ENCODE measurements around the gene SLC5A5. TPM values are rescaled to one million over a fixed set of nuclear protein-coding genes. Genes with fewer than 3 reads are reported as not detected.
A peak's percentile ranks its signal among the peaks of the same experiment; 100 is the strongest.

Gene SLC5A5
- total RNA-seq, 2 donors from 2014 or later: 1.2 TPM; not detected in 1

- no peaks in the 10 kb centered on the region for H3K36me3 ChIP-seq
- H3K4me3 ChIP-seq: peak within 1 kb of the TSS; percentile 18 to 20
- no peaks in the 10 kb centered on the region for H3K9me3 ChIP-seq
- peak within 1 kb of the TSS; percentile 51 to 58 for H3K27ac ChIP-seq
- 13% methylated on average over 37 of the region's 40 CpGs for WGBS
- intact Hi-C loops (cut with DNase I): no loop called here
- no peaks in the 10 kb centered on the region for H3K4me1 ChIP-seq (replicated peaks)
- TF ChIP-seq CTCF (IDR thresholded peaks at IDR 0.05) (no peak), POLR2AphosphoS5 (IDR thresholded peaks at IDR 0.05) (no peak), POLR2A (IDR thresholded peaks at IDR 0.05) (no peak)
- DNase-seq (ENCODE audit: low spot score): no peak
- no peaks in the 10 kb centered on the region for H3K27me3 ChIP-seq (replicated peaks; ENCODE audit: insufficient read depth)
Observed at GRCh38 chr19:17847538-17848366, 24.0 kb upstream of the SLC5A5 start, which contains the start of gene JAK3. Gene JAK3 (minus strand): TSS chr19:17847982. CDS start chr19:17844417, 3,565 bp downstream.

GRCh38 chr19:17848595-17849292, 23.0 kb upstream of the SLC5A5 start:
- Histone ChIP-seq H3K36me3 (no peaks in the 10 kb centered on the region), H3K4me3 (no peak overlapping the region), H3K27me3 (replicated peaks; ENCODE audit: insufficient read depth) (no peaks in the 10 kb centered on the region), H3K4me1 (replicated peaks) (no peaks in the 10 kb centered on the region), H3K27ac (peak overlapping the region in 1 of 2 donors; percentile 51), H3K9me3 (no peaks in the 10 kb centered on the region)
- 66% methylated on average over 14 of the region's 14 CpGs for WGBS
- no peak for TF ChIP-seq POLR2AphosphoS5 (IDR thresholded peaks at IDR 0.05)
- TF ChIP-seq POLR2A (IDR thresholded peaks at IDR 0.05): no peak
- no peak for TF ChIP-seq CTCF (IDR thresholded peaks at IDR 0.05)
- no peak for DNase-seq (ENCODE audit: low spot score)
- intact Hi-C loops (cut with DNase I): no loop called here

- Histone ChIP-seq H3K9me3 (no peaks in the 10 kb centered on the region), H3K36me3 (no peaks in the 10 kb centered on the region), H3K27me3 (replicated peaks; ENCODE audit: insufficient read depth) (no peaks in the 10 kb centered on the region), H3K4me1 (replicated peaks) (no peaks in the 10 kb centered on the region), H3K4me3 (no peak overlapping the region), H3K27ac (no peak overlapping the region)
- 66% methylated on average over 6 of the region's 6 CpGs for WGBS
- TF ChIP-seq POLR2AphosphoS5 (IDR thresholded peaks at IDR 0.05) (no peak), CTCF (IDR thresholded peaks at IDR 0.05) (no peak), POLR2A (IDR thresholded peaks at IDR 0.05) (no peak)
- intact Hi-C loops (cut with DNase I): loop anchor here (10.0 kb wide), 1 partner anchor 149 kb away; no protein-coding TSS in a partner anchor
- no peak for DNase-seq (ENCODE audit: low spot score)
Observed at GRCh38 chr19:17854061-17854460, 17.7 kb upstream of the SLC5A5 start.

DNA sequence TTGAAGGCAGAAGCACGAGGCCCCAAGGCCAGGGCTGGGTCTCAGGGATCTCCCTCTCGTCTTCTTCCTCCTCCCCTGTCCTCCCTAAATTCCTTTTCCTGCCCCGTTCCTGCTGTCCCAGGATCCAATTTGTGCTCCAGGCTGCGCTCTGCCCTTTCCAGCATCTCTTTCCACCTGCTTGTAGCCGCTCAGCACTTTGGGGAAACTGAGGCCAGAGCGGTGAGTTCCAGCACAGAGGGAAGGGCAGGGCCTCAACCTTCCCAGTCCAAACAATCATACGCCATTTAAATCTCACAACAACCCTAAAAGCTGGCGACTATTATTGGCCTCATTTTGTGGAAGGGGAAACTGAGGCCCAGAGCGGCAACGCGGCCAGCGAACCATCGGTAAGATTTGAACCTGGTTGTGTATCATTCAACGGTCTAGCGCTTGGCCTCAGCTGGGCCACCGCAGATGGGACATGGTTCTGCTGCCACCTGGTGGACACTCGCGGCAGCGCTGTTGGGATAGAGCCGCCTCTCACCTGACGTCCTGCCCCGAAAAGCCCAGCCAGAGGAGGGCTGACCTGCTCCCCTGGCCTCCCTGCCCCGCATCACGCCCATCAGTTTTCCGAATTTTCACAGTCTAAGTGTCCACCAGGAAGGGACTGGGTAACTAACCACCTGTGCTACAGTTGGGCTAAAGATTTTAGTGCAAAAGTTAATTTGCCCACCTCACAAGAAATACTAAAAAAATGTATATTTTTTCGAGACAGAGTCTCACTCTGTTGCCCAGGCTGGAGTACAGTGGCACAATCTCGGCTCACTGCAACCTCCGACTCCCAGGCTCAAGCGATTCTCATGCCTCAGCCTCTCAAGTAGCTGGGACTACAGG, 16.2 kb upstream of the SLC5A5 start:
- DNase-seq (ENCODE audit: low spot score): peak; percentile 76
- WGBS: 16% methylated on average over 29 of the region's 29 CpGs
- peak; percentile 91 to 97 (median 94) for TF ChIP-seq CTCF (IDR thresholded peaks at IDR 0.05)
- no peak for TF ChIP-seq POLR2A (IDR thresholded peaks at IDR 0.05)
- TF ChIP-seq POLR2AphosphoS5 (IDR thresholded peaks at IDR 0.05): peak; percentile 45
- intact Hi-C loops (cut with DNase I): loop anchor here (10.0 kb wide), 1 partner anchor 151 kb away; no protein-coding TSS in a partner anchor
- H3K9me3 ChIP-seq: no peaks in the 10 kb centered on the region
- no peaks in the 10 kb centered on the region for H3K36me3 ChIP-seq
- H3K27me3 ChIP-seq (replicated peaks; ENCODE audit: insufficient read depth): no peaks in the 10 kb centered on the region
- no peak overlapping the region for H3K27ac ChIP-seq
- H3K4me1 ChIP-seq (replicated peaks): peaks cover under 1% of the 10 kb centered on the region
- H3K4me3 ChIP-seq: no peak overlapping the region

All from prostate gland (tissue), 2 donors.